ENCODE measurements around the gene TYRP1. TPM values are rescaled to one million over a fixed set of nuclear protein-coding genes. Genes with fewer than 3 reads are reported as not detected.
A peak's percentile ranks its signal among the peaks of the same experiment; 100 is the strongest.

Gene TYRP1, protein sequence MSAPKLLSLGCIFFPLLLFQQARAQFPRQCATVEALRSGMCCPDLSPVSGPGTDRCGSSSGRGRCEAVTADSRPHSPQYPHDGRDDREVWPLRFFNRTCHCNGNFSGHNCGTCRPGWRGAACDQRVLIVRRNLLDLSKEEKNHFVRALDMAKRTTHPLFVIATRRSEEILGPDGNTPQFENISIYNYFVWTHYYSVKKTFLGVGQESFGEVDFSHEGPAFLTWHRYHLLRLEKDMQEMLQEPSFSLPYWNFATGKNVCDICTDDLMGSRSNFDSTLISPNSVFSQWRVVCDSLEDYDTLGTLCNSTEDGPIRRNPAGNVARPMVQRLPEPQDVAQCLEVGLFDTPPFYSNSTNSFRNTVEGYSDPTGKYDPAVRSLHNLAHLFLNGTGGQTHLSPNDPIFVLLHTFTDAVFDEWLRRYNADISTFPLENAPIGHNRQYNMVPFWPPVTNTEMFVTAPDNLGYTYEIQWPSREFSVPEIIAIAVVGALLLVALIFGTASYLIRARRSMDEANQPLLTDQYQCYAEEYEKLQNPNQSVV
- total RNA-seq (not detected), polyA plus RNA-seq (not detected)

DNA sequence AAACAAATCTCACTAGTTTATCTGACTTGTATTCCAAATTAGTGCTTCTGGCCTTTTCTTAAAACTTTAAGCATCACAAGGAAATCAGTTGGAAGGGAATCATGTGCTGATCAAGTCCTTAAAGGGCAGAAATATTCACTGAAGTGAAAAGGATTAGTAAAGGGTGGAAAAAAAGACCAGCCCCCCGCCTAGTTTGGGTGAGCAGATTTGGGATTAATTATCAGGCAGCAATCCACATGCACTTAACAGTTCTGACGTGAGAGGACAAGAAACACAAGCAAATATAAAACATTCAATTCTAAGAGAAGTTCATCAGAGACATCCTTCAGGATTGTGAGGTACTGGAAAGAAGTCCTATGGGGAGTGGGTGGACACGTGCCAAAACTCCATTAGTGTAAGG lies at the start of gene TYRP1:
Gene TYRP1 (plus strand): TSS at position 245 of the 400 bp plus-strand sequence. CDS start 612 bp downstream, outside the sequence.
- Histone ChIP-seq H3K9me3 (ENCODE audit: control insufficient read depth in 2 of 2, low read length in 2 of 2) (no peaks in the 10 kb centered on the region), H3K4me1 (ENCODE audit: control insufficient read depth, insufficient read depth, low read length, poor library complexity, severe bottlenecking) (no peaks in the 10 kb centered on the region), H3K27ac (ENCODE audit: insufficient read depth, low read length, poor library complexity, severe bottlenecking) (no peak within 1 kb of the TSS), H3K36me3 (ENCODE audit: control insufficient read depth, insufficient read depth, low read length) (no peaks in the 10 kb centered on the region), H3K4me3 (ENCODE audit: low read depth, low read length) (no peak within 1 kb of the TSS), H3K27me3 (ENCODE audit: control insufficient read depth, insufficient read depth, low read length) (no peaks in the 10 kb centered on the region)
- H3K27ac Mint-ChIP-seq, result no peak within 1 kb of the TSS
- H3K4me1 Mint-ChIP-seq, result no peaks in the 10 kb centered on the region
- no peak for ATAC-seq (ENCODE audit: low read depth in 2 of 2)
- no peak within 1 kb of the TSS for H3K4me3 Mint-ChIP-seq
- H3K27me3 Mint-ChIP-seq, result no peaks in the 10 kb centered on the region
- DNase-seq, result no peak
- no peaks in the 10 kb centered on the region for H3K36me3 Mint-ChIP-seq
- H3K9me3 Mint-ChIP-seq, result peaks cover 0 to 34% (median 11%) of the 10 kb centered on the region in 7 donors

DNA sequence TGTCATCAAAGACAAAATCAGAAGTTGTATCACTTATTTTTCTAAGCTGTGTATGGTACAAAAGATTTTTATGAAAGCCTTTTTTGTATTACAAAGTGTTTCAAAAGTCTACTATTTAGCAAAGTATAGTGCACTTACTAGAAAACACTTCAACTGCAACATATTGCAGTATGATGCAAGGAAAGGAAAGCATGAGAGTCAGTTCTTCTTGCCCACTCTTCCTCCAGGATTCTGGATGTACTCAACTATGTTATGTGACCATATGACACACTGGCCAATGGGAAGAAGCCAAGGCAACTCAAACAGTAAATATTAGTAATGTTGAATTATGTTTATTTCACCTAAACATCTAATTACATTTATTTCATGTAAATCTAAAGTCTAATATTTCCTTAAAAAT lies 49.5 kb upstream of the TYRP1 start:
- Mint-ChIP-seq H3K9me3 (peaks cover 0 to 20% (median 4%) of the 10 kb centered on the region in 7 donors), H3K27ac (no peak overlapping the region)
- no peak overlapping the region for H3K4me3 ChIP-seq (ENCODE audit: low read depth, low read length)

DNA sequence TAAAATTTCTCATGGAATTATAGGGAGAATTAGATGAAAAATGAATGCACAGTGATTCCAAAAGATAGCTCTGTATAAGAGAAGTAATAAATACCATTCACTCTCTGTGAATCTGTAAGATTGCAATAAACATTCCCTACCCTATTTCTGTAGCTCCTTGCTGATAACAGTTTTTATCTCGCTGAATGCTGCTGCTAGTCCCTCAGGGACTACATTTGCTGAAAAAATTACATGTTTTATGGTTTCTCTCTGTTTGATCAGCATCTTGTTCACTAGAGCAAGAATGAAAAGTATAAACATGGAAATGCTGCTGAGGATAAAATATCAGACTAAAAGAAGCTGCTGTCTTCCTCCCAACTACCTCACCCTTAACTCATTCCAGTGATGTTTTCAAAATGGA lies 44.3 kb upstream of the TYRP1 start:
- Histone ChIP-seq H3K27me3 (ENCODE audit: control insufficient read depth, insufficient read depth, low read length) (no peaks in the 10 kb centered on the region), H3K4me1 (ENCODE audit: control insufficient read depth, insufficient read depth, low read length, poor library complexity, severe bottlenecking) (no peaks in the 10 kb centered on the region), H3K9me3 (ENCODE audit: control insufficient read depth in 2 of 2, low read length in 2 of 2) (peaks cover 0 to 7% of the 10 kb centered on the region in 2 experiments), H3K27ac (ENCODE audit: insufficient read depth, low read length, poor library complexity, severe bottlenecking) (no peak overlapping the region), H3K4me3 (ENCODE audit: low read depth, low read length) (no peak overlapping the region), H3K36me3 (ENCODE audit: control insufficient read depth, insufficient read depth, low read length) (no peaks in the 10 kb centered on the region)
- ATAC-seq (ENCODE audit: low read depth in 2 of 2) (no peak), DNase-seq (no peak)
- no peaks in the 10 kb centered on the region for H3K36me3 Mint-ChIP-seq
- H3K4me3 Mint-ChIP-seq, result no peak overlapping the region
- H3K27me3 Mint-ChIP-seq, result no peaks in the 10 kb centered on the region
- peaks cover 0 to 27% (median 4%) of the 10 kb centered on the region in 7 donors for H3K9me3 Mint-ChIP-seq
- H3K27ac Mint-ChIP-seq, result no peak overlapping the region
- no peaks in the 10 kb centered on the region for H3K4me1 Mint-ChIP-seq

More for the DNA sequence above, 49.5 kb upstream of the TYRP1 start:
- no peak overlapping the region for H3K27ac ChIP-seq (ENCODE audit: insufficient read depth, low read length, poor library complexity, severe bottlenecking)
- peaks cover 3 to 4% of the 10 kb centered on the region in 2 experiments for H3K9me3 ChIP-seq (ENCODE audit: control insufficient read depth in 2 of 2, low read length in 2 of 2)
- DNase-seq, result no peak
- no peaks in the 10 kb centered on the region for H3K27me3 ChIP-seq (ENCODE audit: control insufficient read depth, insufficient read depth, low read length)
- Mint-ChIP-seq H3K27me3 (no peaks in the 10 kb centered on the region), H3K36me3 (no peaks in the 10 kb centered on the region), H3K4me3 (no peak overlapping the region), H3K4me1 (no peaks in the 10 kb centered on the region)
- no peaks in the 10 kb centered on the region for H3K36me3 ChIP-seq (ENCODE audit: control insufficient read depth, insufficient read depth, low read length)
- no peak for ATAC-seq (ENCODE audit: low read depth in 2 of 2)
- no peaks in the 10 kb centered on the region for H3K4me1 ChIP-seq (ENCODE audit: control insufficient read depth, insufficient read depth, low read length, poor library complexity, severe bottlenecking)

DNA sequence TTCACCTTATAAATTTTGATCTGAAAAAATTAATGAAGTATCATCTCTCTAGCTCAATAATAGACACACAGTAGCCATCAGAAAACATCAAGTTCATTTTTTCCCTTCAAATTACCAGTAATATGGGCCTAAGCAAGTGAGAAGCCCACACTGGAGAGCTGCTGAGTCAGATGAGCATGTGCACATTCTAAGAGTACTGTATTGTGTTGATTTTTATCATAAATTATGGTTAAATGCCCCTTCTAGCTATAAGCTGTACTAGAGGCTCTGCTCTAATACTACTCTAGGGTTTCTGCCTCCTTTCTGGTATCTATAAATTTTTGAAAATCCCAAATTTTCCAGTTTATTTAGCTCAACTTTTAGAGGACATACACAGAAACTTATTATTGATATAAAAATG lies 42.1 kb upstream of the TYRP1 start:
- H3K4me3 ChIP-seq (ENCODE audit: low read depth, low read length), result no peak overlapping the region
- DNase-seq (no peak), ATAC-seq (ENCODE audit: low read depth in 2 of 2) (no peak)
- Mint-ChIP-seq H3K36me3 (no peaks in the 10 kb centered on the region), H3K27me3 (no peaks in the 10 kb centered on the region), H3K9me3 (peaks cover 0 to 30% (median 6%) of the 10 kb centered on the region in 7 donors), H3K4me1 (no peaks in the 10 kb centered on the region), H3K27ac (no peak overlapping the region), H3K4me3 (no peak overlapping the region)
- H3K27ac ChIP-seq (ENCODE audit: insufficient read depth, low read length, poor library complexity, severe bottlenecking), result no peak overlapping the region
- H3K9me3 ChIP-seq (ENCODE audit: control insufficient read depth in 2 of 2, low read length in 2 of 2), result peaks cover 0 to 11% of the 10 kb centered on the region in 2 experiments
- no peaks in the 10 kb centered on the region for H3K36me3 ChIP-seq (ENCODE audit: control insufficient read depth, insufficient read depth, low read length)
- H3K27me3 ChIP-seq (ENCODE audit: control insufficient read depth, insufficient read depth, low read length), result no peaks in the 10 kb centered on the region
- H3K4me1 ChIP-seq (ENCODE audit: control insufficient read depth, insufficient read depth, low read length, poor library complexity, severe bottlenecking), result no peaks in the 10 kb centered on the region

DNA sequence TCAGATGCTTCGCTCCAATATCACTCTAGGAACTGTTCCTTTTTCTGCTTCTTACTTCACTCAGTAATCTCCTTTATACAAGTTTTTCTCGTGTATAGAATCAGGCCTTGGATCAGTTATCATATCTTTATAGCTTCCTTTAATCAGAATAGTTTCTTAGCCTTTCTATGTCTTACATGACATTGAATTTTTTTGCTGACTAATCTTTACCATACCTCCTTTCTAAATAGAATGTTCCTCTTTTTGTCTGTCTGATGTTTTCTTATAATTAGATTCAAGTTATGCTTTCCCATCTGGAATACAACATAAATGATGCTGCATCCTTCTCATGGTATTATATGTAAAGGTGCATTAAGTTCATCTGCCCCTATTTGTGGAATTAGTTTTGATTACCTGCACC lies 40.2 kb upstream of the TYRP1 start:
- H3K27ac ChIP-seq (ENCODE audit: insufficient read depth, low read length, poor library complexity, severe bottlenecking), result no peak overlapping the region
- no peaks in the 10 kb centered on the region for H3K36me3 ChIP-seq (ENCODE audit: control insufficient read depth, insufficient read depth, low read length)
- peak overlapping the region in 1 of 3 donors; percentile 11 for H3K27ac Mint-ChIP-seq
- H3K4me1 Mint-ChIP-seq, result peaks cover 0 to 4% (median 0%) of the 10 kb centered on the region in 4 donors
- DNase-seq (no peak), ATAC-seq (ENCODE audit: low read depth in 2 of 2) (no peak)
- H3K9me3 Mint-ChIP-seq, result peaks cover 0 to 21% (median 5%) of the 10 kb centered on the region in 7 donors
- no peaks in the 10 kb centered on the region for H3K27me3 ChIP-seq (ENCODE audit: control insufficient read depth, insufficient read depth, low read length)
- no peak overlapping the region for H3K4me3 Mint-ChIP-seq
- H3K4me3 ChIP-seq (ENCODE audit: low read depth, low read length), result no peak overlapping the region
- H3K36me3 Mint-ChIP-seq, result no peaks in the 10 kb centered on the region
- H3K27me3 Mint-ChIP-seq, result no peaks in the 10 kb centered on the region
- no peaks in the 10 kb centered on the region for H3K4me1 ChIP-seq (ENCODE audit: control insufficient read depth, insufficient read depth, low read length, poor library complexity, severe bottlenecking)
- H3K9me3 ChIP-seq (ENCODE audit: control insufficient read depth in 2 of 2, low read length in 2 of 2), result peaks cover 2 to 13% of the 10 kb centered on the region in 2 experiments

DNA sequence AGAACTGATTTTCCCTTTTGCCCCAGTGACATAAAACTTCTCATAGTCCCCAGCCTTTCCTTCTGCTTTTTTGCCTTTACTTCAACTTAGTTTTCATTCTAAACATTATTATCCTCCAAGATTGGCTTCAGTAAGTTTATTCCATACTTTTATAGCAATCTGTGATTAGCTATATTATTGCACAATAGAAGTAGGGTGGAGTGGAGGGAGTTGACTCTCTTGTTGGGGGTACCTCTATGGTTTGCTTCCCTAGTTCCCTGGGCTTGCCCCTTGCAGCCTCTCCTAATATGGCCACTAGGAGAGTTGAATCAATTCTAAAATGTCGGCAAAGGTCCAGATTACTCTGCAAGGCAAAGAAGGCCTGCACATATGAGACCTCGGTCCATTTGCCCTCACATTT lies 36.4 kb upstream of the TYRP1 start:
- no peak overlapping the region for H3K4me3 Mint-ChIP-seq
- Histone ChIP-seq H3K4me1 (ENCODE audit: control insufficient read depth, insufficient read depth, low read length, poor library complexity, severe bottlenecking) (no peaks in the 10 kb centered on the region), H3K27me3 (ENCODE audit: control insufficient read depth, insufficient read depth, low read length) (no peaks in the 10 kb centered on the region), H3K27ac (ENCODE audit: insufficient read depth, low read length, poor library complexity, severe bottlenecking) (no peak overlapping the region), H3K4me3 (ENCODE audit: low read depth, low read length) (no peak overlapping the region), H3K9me3 (ENCODE audit: control insufficient read depth in 2 of 2, low read length in 2 of 2) (peaks cover 2 to 28% of the 10 kb centered on the region in 2 experiments), H3K36me3 (ENCODE audit: control insufficient read depth, insufficient read depth, low read length) (no peaks in the 10 kb centered on the region)
- peaks cover 0 to 4% (median 0%) of the 10 kb centered on the region in 4 donors for H3K4me1 Mint-ChIP-seq
- H3K27me3 Mint-ChIP-seq, result no peaks in the 10 kb centered on the region
- no peak for ATAC-seq (ENCODE audit: low read depth in 2 of 2)
- no peak overlapping the region for H3K27ac Mint-ChIP-seq
- H3K36me3 Mint-ChIP-seq, result no peaks in the 10 kb centered on the region
- H3K9me3 Mint-ChIP-seq, result peaks cover 0 to 35% (median 4%) of the 10 kb centered on the region in 7 donors
- no peak for DNase-seq

DNA sequence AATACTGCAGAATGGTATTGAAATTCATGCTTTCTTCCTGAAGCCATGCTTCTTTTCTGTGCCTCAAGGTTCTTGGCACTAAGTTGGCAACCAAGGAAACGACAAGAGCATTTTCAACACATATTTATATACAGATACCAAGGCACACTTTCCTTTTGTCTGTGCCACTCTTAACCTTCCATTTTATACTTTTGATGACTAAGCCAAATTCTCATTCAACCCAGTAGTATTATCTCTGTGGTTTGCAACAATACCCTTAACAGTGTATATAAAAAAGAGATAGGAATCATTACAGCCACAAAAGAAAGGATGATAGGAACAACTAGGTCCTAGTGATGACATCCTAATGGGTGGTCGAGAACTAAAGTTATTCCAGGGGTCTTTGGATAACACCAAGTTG lies 36.0 kb upstream of the TYRP1 start:
- no peak for ATAC-seq (ENCODE audit: low read depth in 2 of 2)
- no peaks in the 10 kb centered on the region for H3K27me3 ChIP-seq (ENCODE audit: control insufficient read depth, insufficient read depth, low read length)
- no peaks in the 10 kb centered on the region for H3K36me3 Mint-ChIP-seq

More for the DNA sequence above, 36.0 kb upstream of the TYRP1 start:
- H3K4me1 Mint-ChIP-seq, result peaks cover 0 to 4% (median 0%) of the 10 kb centered on the region in 4 donors
- peaks cover 0 to 39% (median 5%) of the 10 kb centered on the region in 7 donors for H3K9me3 Mint-ChIP-seq
- H3K4me1 ChIP-seq (ENCODE audit: control insufficient read depth, insufficient read depth, low read length, poor library complexity, severe bottlenecking), result no peaks in the 10 kb centered on the region
- H3K27ac Mint-ChIP-seq, result no peak overlapping the region
- no peak overlapping the region for H3K4me3 ChIP-seq (ENCODE audit: low read depth, low read length)
- H3K9me3 ChIP-seq (ENCODE audit: control insufficient read depth in 2 of 2, low read length in 2 of 2), result peaks cover 2 to 28% of the 10 kb centered on the region in 2 experiments
- no peaks in the 10 kb centered on the region for H3K36me3 ChIP-seq (ENCODE audit: control insufficient read depth, insufficient read depth, low read length)
- no peaks in the 10 kb centered on the region for H3K27me3 Mint-ChIP-seq
- H3K4me3 Mint-ChIP-seq, result no peak overlapping the region
- no peak overlapping the region for H3K27ac ChIP-seq (ENCODE audit: insufficient read depth, low read length, poor library complexity, severe bottlenecking)
- no peak for DNase-seq
